ENCODE data around the gene TMEM175.

DNA sequence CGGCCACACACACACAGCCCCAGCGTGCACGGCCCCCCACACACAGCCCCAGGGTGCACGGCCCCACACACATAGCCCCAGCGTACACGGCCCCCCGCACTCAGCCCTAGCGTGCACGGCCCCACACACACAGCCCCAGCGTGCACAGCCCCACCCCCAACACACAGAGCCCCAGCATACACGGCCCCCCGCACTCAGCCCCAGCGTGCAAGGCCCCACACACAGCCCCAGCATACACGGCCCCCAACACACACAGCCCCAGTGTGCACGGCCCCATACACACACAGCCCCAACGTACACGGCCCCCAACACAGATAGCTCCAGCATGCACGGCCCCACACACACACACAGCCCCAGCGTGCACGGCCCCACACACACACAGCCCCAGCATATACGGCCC, 17.7 kb upstream of the TMEM175 start:
- TF ChIP-seq POLR2AphosphoS5 (IDR thresholded peaks at IDR 0.05) = no peak
- TF ChIP-seq, protein P1, sequence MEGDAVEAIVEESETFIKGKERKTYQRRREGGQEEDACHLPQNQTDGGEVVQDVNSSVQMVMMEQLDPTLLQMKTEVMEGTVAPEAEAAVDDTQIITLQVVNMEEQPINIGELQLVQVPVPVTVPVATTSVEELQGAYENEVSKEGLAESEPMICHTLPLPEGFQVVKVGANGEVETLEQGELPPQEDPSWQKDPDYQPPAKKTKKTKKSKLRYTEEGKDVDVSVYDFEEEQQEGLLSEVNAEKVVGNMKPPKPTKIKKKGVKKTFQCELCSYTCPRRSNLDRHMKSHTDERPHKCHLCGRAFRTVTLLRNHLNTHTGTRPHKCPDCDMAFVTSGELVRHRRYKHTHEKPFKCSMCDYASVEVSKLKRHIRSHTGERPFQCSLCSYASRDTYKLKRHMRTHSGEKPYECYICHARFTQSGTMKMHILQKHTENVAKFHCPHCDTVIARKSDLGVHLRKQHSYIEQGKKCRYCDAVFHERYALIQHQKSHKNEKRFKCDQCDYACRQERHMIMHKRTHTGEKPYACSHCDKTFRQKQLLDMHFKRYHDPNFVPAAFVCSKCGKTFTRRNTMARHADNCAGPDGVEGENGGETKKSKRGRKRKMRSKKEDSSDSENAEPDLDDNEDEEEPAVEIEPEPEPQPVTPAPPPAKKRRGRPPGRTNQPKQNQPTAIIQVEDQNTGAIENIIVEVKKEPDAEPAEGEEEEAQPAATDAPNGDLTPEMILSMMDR (IDR thresholded peaks at IDR 0.05) = no peak
- TF ChIP-seq POLR2A (IDR thresholded peaks at IDR 0.05) = no peak

Measured in prostate gland (tissue), 2 donors.